ENCODE measurements around the gene RRBP1. TPM values are rescaled to one million over a fixed set of nuclear protein-coding genes. Genes with fewer than 3 reads are reported as not detected.

Gene RRBP1
- total and polyA plus RNA-seq, 4 donors, result 106 to 208 (median 127) TPM

DNA sequence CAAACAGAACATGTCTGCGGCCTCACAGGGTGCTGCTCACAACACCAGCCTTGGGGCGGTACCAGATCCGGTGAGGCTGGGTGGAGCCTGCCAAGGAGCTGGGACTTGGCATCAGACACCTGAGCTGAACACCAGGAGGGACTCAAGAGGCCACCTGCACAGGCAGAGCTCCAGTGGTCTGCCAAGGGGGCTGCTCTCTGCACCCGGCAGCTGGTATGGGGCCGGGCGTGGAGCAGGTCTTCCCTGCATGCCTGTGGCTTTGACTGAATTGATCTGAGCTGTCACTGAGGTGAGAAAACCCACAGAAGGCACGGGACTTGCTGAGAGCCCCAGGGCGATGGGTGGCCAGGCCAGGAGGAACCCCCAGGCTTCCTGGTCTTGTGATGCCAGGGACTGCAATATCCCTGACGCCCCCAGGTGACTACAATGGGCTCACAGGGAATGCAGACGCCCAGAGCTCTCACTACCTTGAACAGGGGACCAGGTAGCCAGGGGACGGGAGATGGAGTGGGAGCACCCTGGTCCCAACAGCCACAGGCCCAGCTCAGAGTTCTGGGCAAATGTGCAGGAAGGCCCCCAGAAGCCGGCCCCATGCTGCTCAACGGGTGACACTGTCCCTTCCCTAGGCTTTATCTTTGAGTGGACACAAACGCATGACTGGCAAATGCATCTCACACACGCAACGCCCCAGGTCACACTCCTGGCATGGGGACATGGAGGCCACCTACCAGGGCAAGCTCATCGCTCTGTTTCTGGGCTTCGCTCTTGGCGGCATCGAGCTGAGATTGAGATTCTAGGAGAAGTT lies 64.0 kb downstream of the RRBP1 start:
- H3K27me3 ChIP-seq (ENCODE audit: control insufficient read depth in 3 of 3, insufficient read depth in 3 of 3, low read length in 2 of 3), result no peaks in the 10 kb centered on the region
- no peak overlapping the region for H3K4me3 ChIP-seq
- TF ChIP-seq, protein P1, sequence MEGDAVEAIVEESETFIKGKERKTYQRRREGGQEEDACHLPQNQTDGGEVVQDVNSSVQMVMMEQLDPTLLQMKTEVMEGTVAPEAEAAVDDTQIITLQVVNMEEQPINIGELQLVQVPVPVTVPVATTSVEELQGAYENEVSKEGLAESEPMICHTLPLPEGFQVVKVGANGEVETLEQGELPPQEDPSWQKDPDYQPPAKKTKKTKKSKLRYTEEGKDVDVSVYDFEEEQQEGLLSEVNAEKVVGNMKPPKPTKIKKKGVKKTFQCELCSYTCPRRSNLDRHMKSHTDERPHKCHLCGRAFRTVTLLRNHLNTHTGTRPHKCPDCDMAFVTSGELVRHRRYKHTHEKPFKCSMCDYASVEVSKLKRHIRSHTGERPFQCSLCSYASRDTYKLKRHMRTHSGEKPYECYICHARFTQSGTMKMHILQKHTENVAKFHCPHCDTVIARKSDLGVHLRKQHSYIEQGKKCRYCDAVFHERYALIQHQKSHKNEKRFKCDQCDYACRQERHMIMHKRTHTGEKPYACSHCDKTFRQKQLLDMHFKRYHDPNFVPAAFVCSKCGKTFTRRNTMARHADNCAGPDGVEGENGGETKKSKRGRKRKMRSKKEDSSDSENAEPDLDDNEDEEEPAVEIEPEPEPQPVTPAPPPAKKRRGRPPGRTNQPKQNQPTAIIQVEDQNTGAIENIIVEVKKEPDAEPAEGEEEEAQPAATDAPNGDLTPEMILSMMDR (IDR thresholded peaks at IDR 0.05; ENCODE audit: control extremely low read depth, extremely low read depth), result no peak
- WGBS, 2 donors, result 85 to 94% methylated on average over 20 of the region's 20 CpGs
- H3K36me3 ChIP-seq (ENCODE audit: control insufficient read depth in 4 of 4, insufficient read depth in 4 of 4, low read length in 4 of 4), result peaks cover 11 to 83% (median 31%) of the 10 kb centered on the region in 4 donors
- peaks cover 0 to 2% (median 0%) of the 10 kb centered on the region in 4 donors for H3K9me3 ChIP-seq (ENCODE audit: control insufficient read depth in 4 of 4, insufficient read depth in 3 of 4, low read length in 3 of 4)
- DNase-seq (peak in 1 of 3 donors; percentile 5), ATAC-seq (ENCODE audit: insufficient read depth, low FRiP score) (no peak)
- H3K9ac ChIP-seq (ENCODE audit: insufficient read depth in 1 of 2, low read length in 2 of 2), result no peak overlapping the region
- no peak overlapping the region for H3K27ac ChIP-seq (ENCODE audit: low read depth in 1 of 2, low read length in 1 of 2)
- peaks cover 0 to 6% (median 5%) of the 10 kb centered on the region in 5 donors for H3K4me1 ChIP-seq (ENCODE audit: control insufficient read depth in 5 of 5, insufficient read depth in 5 of 5, low read length in 5 of 5)

DNA sequence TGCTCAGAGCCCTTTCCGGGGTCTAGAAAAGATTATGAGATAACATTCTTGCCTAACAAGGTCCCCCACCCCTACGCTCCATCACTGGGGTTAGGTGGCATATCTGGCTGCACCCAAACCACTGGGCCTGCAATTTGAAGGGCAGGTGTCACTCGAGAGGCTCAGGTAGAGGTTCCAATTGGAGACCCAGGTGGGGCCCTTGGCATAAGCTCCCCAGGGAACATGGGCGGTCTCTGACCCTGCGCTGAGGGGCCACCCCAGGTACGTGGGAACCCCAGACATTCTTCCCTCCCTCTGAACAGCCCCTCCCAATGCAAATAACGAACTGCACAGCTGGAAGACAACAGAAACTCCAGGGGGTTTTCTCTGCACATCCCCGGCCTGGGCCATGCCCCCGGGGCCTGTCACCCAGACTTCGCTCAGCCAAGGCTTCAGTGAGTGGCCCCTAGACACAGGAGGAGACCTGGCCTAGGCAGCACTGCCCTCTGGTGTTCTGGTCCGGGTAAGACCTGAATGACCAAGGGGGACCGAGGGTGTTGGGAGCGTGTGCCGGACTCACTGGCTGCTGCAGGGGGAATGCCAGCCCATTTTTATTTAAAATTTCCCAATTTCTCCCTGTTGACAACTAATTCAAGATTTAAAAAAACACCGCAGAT lies 64.7 kb downstream of the RRBP1 start:
- Histone ChIP-seq H3K9ac (ENCODE audit: insufficient read depth in 1 of 2, low read length in 2 of 2) (no peak overlapping the region), H3K36me3 (ENCODE audit: control insufficient read depth in 4 of 4, insufficient read depth in 4 of 4, low read length in 4 of 4) (peaks cover 11 to 75% (median 26%) of the 10 kb centered on the region in 4 donors), H3K4me1 (ENCODE audit: control insufficient read depth in 5 of 5, insufficient read depth in 5 of 5, low read length in 5 of 5) (peaks cover 0 to 9% (median 5%) of the 10 kb centered on the region in 5 donors), H3K4me3 (no peak overlapping the region), H3K9me3 (ENCODE audit: control insufficient read depth in 4 of 4, insufficient read depth in 3 of 4, low read length in 3 of 4) (peaks cover 0 to 2% (median 0%) of the 10 kb centered on the region in 4 donors), H3K27ac (ENCODE audit: low read depth in 1 of 2, low read length in 1 of 2) (no peak overlapping the region), H3K27me3 (ENCODE audit: control insufficient read depth in 3 of 3, insufficient read depth in 3 of 3, low read length in 2 of 3) (no peaks in the 10 kb centered on the region)
- WGBS, 2 donors, result 71 to 83% methylated on average over 15 of the region's 15 CpGs
- TF ChIP-seq, protein P1 (IDR thresholded peaks at IDR 0.05; ENCODE audit: control extremely low read depth, extremely low read depth), result peak; percentile 33
- DNase-seq (peak; percentile 63 to 71 (median 69)), ATAC-seq (ENCODE audit: insufficient read depth, low FRiP score) (peak; percentile 68)

DNA sequence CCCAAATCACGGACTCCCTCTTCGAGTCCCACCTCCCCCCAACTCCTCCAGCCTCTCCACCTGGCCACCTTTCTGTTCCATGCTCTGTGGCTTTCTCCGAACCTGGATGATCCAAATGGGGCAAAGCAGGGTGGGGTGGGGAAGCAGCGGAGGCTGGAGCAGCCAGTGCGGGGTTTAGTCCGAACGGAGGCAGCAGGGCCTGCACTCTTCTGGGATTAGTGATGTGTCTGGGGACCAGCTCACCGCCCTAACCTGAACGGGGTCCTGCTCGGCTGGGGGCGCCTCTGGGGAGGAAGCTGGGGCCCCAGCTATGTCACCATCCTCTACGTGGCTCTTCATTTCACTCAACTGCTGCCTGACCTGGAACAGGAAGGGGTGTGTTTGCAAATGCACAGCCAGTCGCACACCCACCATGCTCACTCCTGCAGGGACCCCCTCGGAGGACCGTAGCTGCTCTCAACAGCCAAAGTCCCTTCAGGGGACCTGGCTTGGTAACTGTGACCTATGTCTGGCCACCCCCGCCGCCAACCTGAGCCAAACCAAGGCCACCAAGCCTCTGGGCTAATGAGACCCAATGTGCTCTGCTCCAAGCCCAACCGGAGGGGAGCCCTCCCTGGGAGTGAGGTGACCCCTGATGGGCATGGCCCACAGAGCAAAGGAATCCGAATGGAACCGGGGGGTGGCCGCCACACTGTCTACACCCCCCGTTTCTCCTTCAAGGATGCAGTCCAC lies 65.4 kb downstream of the RRBP1 start:
- no peak overlapping the region for H3K9ac ChIP-seq (ENCODE audit: insufficient read depth in 1 of 2, low read length in 2 of 2)
- peaks cover 0 to 2% (median 0%) of the 10 kb centered on the region in 4 donors for H3K9me3 ChIP-seq (ENCODE audit: control insufficient read depth in 4 of 4, insufficient read depth in 3 of 4, low read length in 3 of 4)
- WGBS, 2 donors, result 71 to 82% methylated on average over 22 of the region's 22 CpGs
- peaks cover 0 to 15% (median 5%) of the 10 kb centered on the region in 5 donors for H3K4me1 ChIP-seq (ENCODE audit: control insufficient read depth in 5 of 5, insufficient read depth in 5 of 5, low read length in 5 of 5)
- H3K27ac ChIP-seq (ENCODE audit: low read depth in 1 of 2, low read length in 1 of 2), result no peak overlapping the region
- DNase-seq (peak in 1 of 3 donors; percentile 11), ATAC-seq (ENCODE audit: insufficient read depth, low FRiP score) (no peak)
- H3K27me3 ChIP-seq (ENCODE audit: control insufficient read depth in 3 of 3, insufficient read depth in 3 of 3, low read length in 2 of 3), result no peaks in the 10 kb centered on the region
- peaks cover 11 to 69% (median 23%) of the 10 kb centered on the region in 4 donors for H3K36me3 ChIP-seq (ENCODE audit: control insufficient read depth in 4 of 4, insufficient read depth in 4 of 4, low read length in 4 of 4)
- TF ChIP-seq, protein P1 (IDR thresholded peaks at IDR 0.05; ENCODE audit: control extremely low read depth, extremely low read depth), result no peak
- no peak overlapping the region for H3K4me3 ChIP-seq
